GM03348 (cell line): ENCODE data around the gene CAGE1.

ENCODE experiments used
- DNase-seq: peaks from one replicate; pipeline ENCODE4 v3.0.0; 2012; ENCODE audit warnings: low spot score

The CAGE1 gene

DNA sequence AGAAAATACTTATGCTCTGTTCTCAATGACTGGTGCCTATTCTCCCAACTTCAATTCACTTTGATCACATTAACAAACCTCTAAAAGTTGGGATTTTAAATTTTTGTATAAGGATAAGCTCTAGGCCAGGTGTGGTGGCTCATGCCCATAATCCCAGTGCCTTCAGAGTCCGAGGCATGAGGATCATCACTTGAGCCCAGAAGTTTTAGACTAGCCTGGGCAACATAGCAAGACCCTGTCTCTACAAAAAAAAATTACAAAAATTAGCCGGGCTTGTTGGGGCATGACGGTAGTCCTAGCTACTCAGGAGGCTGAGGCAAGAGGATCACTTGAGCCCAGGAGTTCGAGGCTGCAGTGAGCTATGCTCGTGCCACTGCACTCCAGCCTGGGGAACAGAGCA is 80.5 kb downstream of the CAGE1 start:
- no peak for DNase-seq

DNA sequence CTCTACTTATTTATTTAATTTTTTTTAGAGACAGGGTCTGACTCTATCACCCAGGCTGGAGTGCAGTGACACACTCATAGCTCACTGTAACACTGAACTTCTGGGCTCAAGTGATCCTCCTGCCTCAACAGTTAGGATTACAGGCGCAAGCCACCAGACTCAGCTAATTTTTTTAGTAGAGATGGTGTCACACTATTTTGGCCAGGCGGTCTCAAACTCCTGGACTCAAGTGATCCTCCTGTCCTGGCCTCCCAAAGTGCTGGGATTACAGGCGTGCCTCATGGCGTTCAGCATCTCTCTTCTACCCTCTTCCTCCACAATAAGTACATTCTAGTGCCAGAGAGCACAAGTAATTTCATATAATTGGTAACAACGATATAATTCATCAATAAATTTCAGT is 82.0 kb downstream of the CAGE1 start:
- DNase-seq = no peak

DNA sequence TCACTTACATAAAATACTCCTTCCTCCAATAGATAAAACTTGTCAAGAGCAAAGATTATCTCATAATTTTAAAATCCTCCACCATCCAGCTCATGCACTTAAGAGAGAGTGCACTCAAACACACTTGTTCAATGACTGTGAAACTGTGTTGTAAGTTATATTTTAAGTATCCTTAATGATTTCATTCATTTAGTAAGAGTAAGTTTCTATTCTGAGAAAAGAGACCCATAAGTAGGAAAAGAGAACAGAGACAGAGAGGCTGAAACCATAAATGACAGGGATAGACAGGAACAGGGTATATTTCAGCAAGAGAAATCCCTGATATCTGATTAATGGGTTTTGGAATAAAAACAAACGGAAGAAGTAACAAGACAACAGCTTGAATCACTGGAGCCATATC is 84.7 kb downstream of the CAGE1 start:
- DNase-seq = no peak

DNA sequence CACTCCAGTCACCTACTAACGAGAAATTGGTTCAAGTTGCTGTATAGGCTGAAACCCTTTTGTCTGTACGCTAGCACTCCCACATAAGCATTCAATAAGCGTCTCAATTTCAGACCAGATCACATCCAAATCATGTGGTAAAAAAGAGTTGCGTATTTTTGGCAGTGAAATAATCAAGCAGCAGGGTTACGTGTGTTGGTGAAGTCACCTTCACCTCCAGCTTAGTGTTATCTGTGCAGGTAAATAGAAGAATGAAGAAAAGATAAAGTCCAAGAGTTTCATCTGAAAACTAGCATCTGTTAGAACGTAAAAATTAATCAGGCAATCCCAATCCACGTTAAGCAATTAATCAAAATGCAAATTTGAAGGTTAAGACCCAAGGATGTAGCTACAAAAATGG is 87.8 kb downstream of the CAGE1 start:
- no peak for DNase-seq

DNA sequence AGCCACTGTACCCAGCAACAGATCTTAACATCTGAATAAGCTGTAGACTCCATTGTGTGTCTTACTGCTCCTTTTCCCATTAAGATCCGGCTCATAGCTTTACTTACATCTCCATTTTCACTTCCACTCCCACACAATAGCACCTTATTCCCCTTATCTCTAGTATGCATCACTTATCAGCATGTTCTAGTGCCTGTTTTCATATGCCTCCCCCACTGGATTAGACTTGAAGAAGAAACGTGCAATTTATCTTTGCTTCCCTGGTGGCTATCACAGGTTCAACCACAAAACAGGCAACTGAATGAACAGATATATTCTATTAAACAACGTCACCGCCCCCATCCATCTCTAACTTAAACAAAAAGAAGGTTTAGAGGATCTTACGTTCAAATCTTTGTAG is 88.6 kb downstream of the CAGE1 start:
- no peak for DNase-seq

DNA sequence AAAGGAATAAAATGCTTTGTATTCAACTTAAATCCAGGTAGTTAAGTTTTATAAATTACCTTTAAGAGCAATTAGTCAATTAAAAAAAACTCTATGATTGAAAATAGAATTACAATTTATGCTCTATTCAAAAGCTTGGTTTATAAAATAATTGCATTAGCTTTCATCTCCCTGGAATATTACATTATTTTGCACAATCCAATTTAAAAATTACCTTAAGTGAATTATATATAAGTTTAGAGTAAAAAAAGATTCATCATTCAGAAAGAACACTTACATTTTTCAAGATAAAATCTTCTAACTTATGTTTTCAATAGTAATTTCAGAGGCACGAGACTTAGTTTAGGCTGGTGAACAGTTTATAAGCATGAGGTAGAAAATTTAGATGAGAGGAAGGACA is 91.4 kb downstream of the CAGE1 start:
- DNase-seq = no peak

DNA sequence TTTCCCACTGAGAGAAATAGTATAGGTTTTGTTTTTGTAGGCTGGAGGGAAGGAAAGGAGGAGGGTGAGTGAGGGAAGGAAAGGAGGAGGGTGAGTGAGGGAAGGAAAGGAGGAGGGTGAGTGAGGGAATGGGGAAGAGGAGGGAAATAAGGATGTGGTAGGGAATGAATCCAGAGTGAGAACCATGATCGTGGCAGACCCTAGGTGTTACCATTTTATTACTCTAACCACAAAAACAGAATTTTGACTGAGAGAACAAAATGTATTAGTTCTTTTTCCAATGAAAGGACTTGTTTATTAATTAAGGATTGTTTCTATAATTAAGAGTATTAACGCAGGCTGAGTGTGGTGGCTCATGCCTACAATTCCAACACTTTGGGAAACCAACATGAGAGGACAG is 92.9 kb downstream of the CAGE1 start:
- DNase-seq = no peak

DNA sequence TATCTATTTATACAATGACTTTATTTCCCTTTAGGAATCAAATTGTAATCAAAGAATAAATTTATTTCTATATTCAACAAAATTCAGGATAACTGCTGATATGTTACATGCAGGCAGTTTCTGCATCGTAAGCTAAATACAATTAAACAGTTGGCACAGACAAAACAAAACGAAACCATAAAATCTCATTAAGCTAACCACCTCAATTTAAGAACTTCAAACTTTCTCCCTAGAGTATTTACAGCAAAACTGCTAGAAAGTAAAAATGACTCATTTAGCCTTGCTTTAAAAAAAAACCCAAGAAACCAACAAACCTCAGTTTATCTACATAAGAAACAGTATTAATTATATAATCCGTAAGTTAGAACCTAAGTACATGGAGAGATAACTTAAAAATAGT is 93.6 kb downstream of the CAGE1 start:
- DNase-seq = no peak

DNA sequence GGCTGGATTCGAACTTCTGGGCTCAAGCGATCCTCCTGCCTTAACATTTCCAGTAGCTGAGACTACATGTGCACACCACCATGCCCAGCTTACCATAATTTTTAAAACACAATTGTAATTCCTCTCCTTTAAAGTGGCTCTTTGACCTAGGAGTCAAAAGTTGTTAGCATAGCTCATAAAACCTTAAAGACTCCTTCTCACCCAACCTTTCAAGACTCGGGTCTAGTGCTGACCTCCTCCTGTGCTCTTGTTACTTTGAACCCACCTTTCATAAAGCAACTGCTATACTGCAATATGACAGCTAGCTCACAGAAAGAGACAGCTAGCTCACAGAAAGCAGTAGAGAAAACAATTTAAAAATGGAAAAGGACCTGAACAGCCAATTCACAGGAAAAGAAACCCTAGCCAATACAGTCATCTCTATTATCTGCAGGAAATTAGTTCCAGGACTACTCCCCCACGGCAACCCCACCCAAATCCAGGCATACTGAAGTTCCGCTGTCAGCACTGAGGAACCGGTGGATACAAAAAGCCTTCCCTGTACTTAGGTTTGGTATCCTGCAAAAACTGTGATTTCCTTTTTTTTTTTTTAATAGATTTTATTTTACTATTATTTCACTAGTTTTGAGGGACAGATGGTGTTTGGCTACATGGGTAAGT is 96.8 kb downstream of the CAGE1 start:
- DNase-seq = peak; percentile 51

DNA sequence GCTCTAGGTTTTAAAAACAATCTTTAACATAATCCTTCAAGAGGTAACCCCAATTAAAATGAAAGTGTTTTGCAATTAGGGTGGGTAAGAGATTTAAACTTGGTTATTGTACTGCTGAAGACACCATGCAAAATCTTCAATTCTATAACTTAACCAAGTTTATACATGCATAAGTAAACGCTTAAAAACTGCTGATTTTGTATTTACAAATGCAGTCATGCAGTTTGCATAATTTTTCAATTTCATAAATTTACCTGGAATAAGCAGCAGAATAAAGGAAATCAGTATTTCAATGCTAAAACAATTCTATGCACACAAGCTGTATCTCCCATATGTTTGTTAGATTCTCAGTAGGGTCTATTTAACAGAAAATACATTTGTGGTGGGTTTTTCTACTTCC is 99.5 kb downstream of the CAGE1 start:
- no peak for DNase-seq

DNA sequence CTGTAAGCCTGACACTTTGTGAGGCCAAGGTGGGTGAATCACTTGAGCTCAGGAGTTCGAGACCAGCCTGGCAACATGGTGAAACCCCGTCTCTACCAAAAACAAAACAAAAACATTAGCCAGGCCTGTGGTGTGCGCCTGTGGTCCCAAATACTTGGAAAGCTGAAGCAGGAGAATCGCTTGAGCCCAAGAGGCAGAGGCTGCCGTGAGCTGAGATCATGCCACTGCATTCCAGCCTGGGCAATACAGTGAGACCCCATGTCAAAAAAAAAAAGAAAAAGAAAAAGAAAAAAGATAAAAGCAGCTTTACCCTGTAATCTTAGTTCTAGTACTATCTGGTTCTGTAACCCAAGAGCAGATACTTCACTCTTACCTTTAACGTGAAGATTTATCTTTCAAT is 104.1 kb downstream of the CAGE1 start:
- DNase-seq = no peak

DNA sequence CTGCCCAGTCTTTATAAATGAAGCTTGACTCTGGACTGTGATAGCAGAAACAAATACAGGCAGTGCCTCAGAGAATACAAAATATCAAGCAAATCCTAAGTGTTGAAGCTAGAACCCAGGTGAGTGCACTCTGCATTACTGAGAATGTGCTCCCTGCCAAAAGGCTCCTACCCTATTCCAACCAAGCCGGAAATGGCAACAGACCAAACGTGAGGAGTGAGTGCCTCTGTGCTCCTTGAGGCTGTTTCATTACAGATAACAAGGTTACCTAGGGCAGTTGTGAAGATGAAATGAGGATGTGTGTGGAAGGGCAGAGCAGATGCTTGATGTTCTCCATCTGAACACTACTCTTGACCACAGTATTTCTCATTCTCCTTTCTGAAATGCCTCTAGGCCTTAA is 105.9 kb downstream of the CAGE1 start:
- no peak for DNase-seq

DNA sequence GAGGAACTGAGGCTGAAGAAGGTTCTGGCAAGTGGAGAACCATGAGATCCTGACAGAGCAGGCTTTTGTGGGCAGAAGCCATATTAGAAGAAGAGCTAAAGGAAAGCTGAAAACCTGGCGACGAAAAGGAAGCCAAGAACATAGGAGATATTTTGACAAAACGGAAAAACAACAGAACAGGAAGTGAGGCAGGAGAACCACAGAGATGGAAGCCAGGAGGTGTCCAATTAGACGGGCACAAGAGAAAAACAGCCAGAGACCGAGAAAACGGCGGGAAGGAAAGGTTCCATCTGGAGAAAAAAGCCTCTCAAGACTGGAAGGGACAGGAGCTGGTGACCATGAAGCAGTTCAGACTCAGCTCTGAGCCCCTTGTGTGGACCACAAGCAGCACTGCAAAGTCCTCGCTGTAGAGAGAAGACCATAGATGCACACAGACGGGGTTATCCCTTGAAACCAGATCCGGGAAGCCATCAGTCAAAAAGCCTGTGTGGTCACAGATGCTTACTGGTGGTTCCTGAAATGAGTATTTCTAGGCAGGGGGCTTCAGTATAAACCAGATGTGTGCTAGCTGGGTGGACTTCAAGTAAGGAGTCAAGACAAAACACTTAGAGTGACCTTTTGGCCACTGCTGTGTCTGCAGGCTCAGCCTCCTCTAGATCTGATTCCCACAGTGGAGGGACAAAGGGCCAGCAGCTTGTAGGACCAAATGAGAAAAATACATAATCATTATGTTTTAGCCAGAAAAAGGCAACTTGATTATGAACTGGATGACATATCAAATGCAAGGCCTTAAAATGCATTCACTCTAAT is 107.2 kb downstream of the CAGE1 start:
- DNase-seq = no peak
